T-helper 2 cell treated with Interferon-gamma antibody and Interleukin-4, amounts not matched to agents 5 μg/mL and 100 μg/mL, for 36 hours (primary cell): ENCODE results near the gene TUBB3.

ENCODE experiments used
- DNase-seq: peaks from one replicate; pipeline ENCODE4 v3.0.0; 2021; ENCODE audit warnings: low spot score
- H3K27ac Mint-ChIP-seq: one replicate; pipeline ENCODE4 v1.8.0; 2021; ENCODE audit warnings: mild to moderate bottlenecking, mixed read lengths
- H3K27me3 Mint-ChIP-seq: one replicate; pipeline ENCODE4 v1.8.0; 2021; ENCODE audit warnings: low read depth, mixed read lengths
- H3K36me3 Mint-ChIP-seq: one replicate; pipeline ENCODE4 v1.8.0; 2021; ENCODE audit warnings: low read depth, mixed read lengths
- H3K4me1 Mint-ChIP-seq: one replicate; pipeline ENCODE4 v1.8.0; 2021; ENCODE audit warnings: low read depth, mixed read lengths
- H3K4me3 Mint-ChIP-seq: one replicate; pipeline ENCODE4 v1.8.0; 2022; ENCODE audit warnings: mild to moderate bottlenecking, moderate library complexity, mixed read lengths
- H3K9me3 Mint-ChIP-seq: one replicate; pipeline ENCODE4 v1.8.0; 2021; ENCODE audit warnings: mixed read lengths

TUBB3 gene

DNA sequence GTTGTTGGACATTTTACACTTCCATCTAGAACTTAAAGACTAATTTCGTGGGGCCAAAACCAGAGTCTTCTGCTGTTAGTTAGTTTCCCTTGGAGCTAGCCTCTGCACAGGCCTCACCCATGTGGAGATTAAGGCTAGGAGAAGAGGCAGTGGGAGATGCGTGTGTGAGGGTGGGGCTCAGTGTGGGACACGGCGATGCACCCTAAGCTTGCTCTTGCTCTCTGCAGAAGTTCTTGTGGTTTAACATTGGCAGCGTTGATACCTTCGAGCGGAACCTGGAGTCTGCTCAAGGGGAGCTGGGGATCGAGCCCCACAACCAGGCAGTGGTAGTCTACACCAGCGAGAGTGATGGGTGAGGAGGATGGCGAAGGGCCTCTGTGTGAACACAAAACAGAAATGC is 62.1 kb downstream of the TUBB3 start:
- Mint-ChIP-seq H3K36me3 (peaks cover 45% of the 10 kb centered on the region), H3K4me1 (no peaks in the 10 kb centered on the region)

More for the DNA sequence above, 62.1 kb downstream of the TUBB3 start:
- DNase-seq = no peak
- Mint-ChIP-seq H3K4me3 (no peak overlapping the region), H3K9me3 (no peaks in the 10 kb centered on the region), H3K27ac (no peak overlapping the region), H3K27me3 (no peaks in the 10 kb centered on the region)
